IPS-11a (cell line): Measurements from ENCODE around the gene TPCN2.
"Not testable (repeated sequence)": the region's sequence is repeated elsewhere in the genome, so short reads cannot be mapped to it uniquely, and the experiment has no call there.

Experiments used
- H3K4me3 ChIP-seq: one replicate; pipeline ENCODE4 v1.5.1; 2013; ENCODE audit warnings: low read depth, low read length, control low read depth

The TPCN2 gene

GRCh38 chr11:69141742-69142141 is 93.0 kb downstream of the TPCN2 start:
- no peak overlapping the region for H3K4me3 ChIP-seq

DNA sequence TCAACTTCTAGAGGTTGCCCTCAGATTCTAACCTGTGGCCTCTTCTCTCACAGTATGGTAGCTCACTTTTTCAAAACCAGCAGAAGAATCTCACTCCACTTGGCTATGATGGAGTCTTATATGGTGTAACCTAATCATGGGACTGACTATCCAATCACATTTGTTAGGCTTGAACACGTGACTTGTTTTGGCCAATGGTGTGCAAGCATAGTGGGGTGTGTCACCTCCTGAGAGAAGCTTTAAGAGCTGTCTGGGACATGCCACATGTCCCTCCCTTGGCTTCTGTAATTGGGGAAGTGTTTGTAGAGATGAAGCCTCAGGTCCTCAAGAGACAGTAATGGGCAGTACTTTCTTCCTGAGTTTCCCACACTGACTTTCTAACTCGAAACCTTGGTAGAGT is 94.2 kb downstream of the TPCN2 start:
- no peak overlapping the region for H3K4me3 ChIP-seq

GRCh38 chr11:69144316-69145049 is 95.8 kb downstream of the TPCN2 start:
- H3K4me3 ChIP-seq = no peak overlapping the region

GRCh38 chr11:69145050-69145380 is 96.3 kb downstream of the TPCN2 start:
- no peak overlapping the region for H3K4me3 ChIP-seq

DNA sequence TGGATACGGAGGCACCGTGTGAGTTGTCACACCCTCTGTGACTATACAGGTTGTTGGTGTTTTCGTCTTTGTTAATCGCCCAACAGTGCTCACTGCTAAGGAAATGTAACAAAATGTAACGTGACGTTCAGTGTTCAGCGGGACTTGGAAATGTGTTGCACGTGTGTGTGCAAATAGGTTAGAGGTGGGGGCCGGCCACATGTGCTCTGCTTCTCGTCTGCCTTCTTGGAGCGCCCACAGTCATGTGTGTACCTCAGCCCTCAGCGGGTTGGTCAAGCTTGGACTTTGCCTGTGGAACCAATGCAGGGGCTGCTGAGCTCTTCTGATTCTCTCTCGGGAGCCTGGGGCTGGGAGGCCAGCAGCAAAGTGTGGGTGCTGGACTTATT is 99.6 kb downstream of the TPCN2 start:
- H3K4me3 ChIP-seq = no peak overlapping the region

- H3K4me3 ChIP-seq = no peak overlapping the region
These were observed 100.1 kb downstream of the TPCN2 start for GRCh38 chr11:69148806-69149205.

DNA sequence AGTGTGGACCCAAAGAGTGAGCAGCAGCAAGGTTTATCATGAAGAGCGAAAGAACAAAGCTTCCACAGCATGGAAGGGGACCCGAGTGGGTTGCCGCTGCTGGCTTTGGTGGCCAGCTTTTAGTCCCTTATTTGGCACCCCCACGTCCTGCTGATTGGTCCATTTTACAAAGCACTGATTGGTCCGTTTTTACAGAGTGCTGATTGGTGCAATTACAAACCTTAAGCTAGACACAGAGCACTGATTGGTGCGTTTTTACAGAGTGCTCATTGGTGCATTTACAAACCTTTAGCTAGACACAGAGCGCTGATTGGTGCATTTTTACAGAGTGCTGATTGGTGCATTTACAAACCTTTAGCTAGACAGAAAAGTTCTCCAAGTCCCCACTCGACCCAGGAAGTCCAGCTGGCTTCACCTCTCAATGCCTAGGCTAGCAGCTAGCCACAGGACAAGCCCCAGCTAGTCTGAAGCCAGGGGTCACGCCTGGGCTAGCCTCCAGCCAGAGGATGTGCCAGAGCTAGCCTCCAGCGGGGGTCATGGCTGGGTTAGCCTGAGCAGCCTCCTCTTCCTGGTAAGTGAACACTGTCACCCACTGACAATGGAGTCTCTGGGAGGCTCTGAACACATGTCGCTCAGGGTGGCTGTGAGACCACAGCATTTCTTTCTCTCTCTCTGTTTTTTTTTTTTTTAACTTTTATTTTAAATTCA is 100.8 kb downstream of the TPCN2 start:
- not testable (repeated sequence) for H3K4me3 ChIP-seq

- H3K4me3 ChIP-seq = no peak overlapping the region
These were observed 101.4 kb downstream of the TPCN2 start for GRCh38 chr11:69150175-69150574.

GRCh38 chr11:69151836-69152235 is 103.1 kb downstream of the TPCN2 start:
- H3K4me3 ChIP-seq = no peak overlapping the region

GRCh38 chr11:69152733-69153421 is 104.1 kb downstream of the TPCN2 start:
- no peak overlapping the region for H3K4me3 ChIP-seq

DNA sequence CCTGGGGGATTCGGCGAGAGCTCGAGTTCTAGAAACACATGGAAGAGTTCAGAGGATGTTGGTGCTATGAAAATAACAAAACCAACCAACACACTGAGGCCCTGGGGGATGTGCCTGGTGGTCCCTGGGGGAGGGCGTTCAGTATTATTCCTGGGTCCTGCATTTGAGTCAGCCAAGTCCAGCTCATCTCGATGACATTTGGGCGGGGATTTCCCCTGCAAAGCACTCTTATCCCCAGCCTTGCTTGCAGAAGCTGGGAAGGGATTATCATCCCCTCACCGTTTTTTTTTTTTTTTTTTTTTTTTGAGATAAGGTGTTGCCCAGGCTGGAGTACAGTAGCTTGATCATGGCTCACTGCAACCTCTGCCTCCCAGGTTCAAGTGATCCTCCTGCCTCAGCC is 104.9 kb downstream of the TPCN2 start:
- no peak overlapping the region for H3K4me3 ChIP-seq

DNA sequence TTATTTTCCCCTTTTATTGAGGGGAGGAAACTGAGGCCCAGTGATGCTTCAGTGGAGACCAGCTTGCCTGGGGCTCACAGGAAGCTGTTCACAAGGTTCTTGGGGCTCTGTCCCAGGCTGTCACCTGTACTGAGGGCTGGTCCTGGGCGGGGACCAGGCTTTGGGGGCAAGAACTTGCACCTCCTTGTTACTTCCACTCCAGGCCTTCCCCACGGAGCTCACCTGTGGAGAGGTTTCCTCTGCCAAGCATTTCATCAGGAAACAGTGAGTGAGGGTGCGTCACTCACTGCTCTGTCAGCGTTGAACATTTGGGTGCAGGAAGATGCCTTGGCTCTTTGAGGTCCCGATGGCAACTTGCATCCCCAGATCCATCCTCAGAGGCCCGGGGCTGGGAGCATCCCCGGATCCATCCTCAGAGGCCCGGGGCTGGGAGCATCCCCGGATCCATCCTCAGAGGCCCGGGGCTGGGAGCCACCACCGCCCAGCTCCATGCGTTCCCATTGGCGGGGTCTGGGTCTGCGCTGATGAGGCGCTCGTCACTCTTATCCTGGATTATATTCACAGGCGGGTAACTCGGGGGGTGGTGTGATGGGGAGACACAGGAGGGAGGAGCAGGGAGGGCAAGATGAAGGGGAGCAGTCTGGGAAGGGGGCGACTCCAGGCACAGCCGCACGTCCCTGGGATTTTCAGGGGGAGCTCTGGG is 105.6 kb downstream of the TPCN2 start:
- H3K4me3 ChIP-seq = no peak overlapping the region

GRCh38 chr11:69154938-69155301 is 106.2 kb downstream of the TPCN2 start:
- H3K4me3 ChIP-seq = no peak overlapping the region

GRCh38 chr11:69155302-69156234 is 106.8 kb downstream of the TPCN2 start, which contains the start of gene SMIM38:
Gene SMIM38 (plus strand): TSS chr11:69155935. CDS start chr11:69157847, 1,912 bp downstream.
- H3K4me3 ChIP-seq = no peak within 1 kb of the TSS

DNA sequence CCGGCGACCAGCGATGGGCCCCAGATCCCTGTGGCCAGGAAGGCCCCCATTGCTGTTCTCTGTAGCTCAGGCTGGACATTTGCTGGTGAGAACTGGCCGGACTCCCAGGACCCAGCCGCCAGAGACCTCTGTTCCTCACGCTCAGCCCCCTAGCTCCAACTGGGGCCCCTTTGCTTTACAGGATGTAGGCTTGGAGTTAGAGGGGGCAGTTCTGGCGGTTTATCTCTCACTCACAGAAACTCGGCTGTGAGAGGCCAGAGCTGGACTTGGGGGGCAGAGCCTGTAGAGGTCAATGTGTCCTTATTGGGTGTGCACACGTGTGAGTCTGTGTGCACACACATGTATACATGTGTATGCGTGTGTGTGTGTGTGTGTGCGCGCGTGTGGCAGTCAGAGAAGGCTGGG is 107.5 kb downstream of the TPCN2 start:
- no peak overlapping the region for H3K4me3 ChIP-seq

DNA sequence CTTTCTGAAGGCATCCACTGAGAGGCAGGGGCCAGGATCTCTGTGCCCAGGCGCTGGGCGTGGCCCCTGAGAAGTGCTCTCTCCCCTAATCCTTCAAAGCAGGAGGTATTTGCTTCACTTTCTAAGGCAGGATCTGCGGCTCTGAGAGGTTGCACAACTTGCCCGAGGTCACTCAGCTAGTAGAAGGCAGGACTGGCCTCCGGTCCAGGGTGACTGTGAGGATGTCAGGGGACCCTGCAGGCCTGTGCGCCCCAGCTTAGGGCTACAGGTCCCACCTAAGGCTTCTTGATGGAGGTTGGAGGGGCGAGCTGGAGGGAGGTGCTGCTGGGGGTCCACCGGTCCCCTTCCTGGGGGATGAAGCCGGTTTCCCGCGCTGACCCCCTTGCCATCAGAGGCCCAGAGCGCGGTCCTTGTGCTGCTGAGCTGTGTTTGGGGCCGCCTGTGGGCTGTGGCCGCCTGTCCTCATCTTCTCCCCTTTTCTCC is 108.0 kb downstream of the TPCN2 start:
- no peak overlapping the region for H3K4me3 ChIP-seq

GRCh38 chr11:69157156-69157821 is 108.6 kb downstream of the TPCN2 start:
- H3K4me3 ChIP-seq = no peak overlapping the region

DNA sequence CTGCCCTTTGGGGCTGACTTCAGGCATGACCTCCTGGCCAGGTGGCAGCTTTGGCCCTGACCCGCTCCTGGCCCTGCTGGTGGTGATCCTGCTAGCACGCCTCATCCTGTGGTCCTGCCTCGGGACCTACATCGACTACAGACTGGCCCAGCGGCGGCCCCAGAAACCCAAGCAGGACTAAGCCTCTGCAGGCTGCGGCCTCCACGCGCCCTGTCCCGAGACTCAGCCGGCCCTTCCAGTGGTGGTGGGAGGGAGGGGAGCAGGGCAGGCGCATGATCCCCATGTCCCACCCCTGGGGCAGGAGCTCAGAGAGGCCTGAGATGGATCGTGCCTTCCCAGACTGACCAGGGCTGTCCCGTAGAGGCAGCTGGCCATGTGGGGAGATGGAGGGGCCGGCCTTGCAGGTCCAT is 109.1 kb downstream of the TPCN2 start:
- no peak overlapping the region for H3K4me3 ChIP-seq

DNA sequence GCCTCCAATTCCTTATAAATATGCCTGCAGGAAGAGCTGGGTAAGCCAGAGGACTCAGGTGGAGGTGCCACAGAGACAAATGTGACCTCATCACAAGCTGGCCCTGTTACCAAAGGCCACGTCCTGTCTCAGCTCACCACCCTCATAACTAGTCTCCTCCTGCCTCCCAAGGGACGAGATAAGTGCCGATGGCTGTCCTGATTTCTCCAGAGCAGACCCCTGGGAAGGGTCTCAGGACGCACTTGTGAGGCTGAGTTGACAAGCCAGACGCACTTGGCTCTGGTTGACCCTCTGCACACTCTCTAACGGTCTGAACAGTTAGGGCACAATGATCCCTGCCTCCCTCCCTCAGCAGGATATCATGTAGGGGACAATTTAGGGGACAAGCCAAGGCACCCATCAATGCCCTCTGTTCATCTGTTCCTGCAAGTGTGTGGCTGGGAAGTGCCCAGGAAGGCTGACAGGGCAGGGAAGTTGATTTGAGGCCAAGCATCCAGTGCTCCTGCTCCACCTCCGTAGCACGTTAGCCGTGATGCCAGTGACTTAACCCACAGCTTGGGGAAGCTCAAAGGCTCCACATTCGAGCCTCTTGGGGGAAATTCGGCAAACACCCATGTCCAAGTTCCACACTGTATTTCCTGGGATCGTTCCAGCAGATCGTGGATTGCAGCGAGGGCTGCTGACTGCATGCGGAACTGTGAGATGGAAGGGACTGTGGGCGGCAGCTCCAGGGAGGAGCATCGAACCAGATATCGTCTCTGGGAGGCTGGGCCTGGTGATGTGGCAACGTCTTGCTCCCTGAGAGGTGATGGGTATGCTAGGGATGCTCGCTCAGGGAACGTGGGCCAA is 109.8 kb downstream of the TPCN2 start:
- no peak overlapping the region for H3K4me3 ChIP-seq
